H1 (cell line): ENCODE results near the gene LMTK2. TPM values are rescaled to one million over a fixed set of nuclear protein-coding genes. Genes with fewer than 3 reads are reported as not detected.

Experiments
- ASH2L ChIP-seq: fragments of 200-600, 300-600 bp; sonication (generic); IDR thresholded peaks from one replicate; pipeline ENCODE4 v1.7.1; 2017; ENCODE audit warnings: low read length
- ATF2 ChIP-seq: IDR thresholded peaks from 2 replicates; pipeline ENCODE4 v1.6.1; 2012; ENCODE audit warnings: low read length, inconsistent platforms
- BACH1 ChIP-seq: IDR thresholded peaks from 2 replicates; pipeline ENCODE4 v1.6.1; 2012; ENCODE audit warnings: low read length, improper control_type of control experiment
- BRCA1 ChIP-seq: IDR thresholded peaks from 2 replicates; pipeline ENCODE4 v1.6.1; 2012; ENCODE audit warnings: low read depth, low read length, improper control_type of control experiment
- CHD2 ChIP-seq: IDR thresholded peaks from 2 replicates; pipeline ENCODE4 v1.6.1; 2012; ENCODE audit warnings: low read length, improper control_type of control experiment
- CREB1 ChIP-seq: IDR thresholded peaks from 2 replicates; pipeline ENCODE4 v1.6.1; 2012; ENCODE audit warnings: inconsistent platforms
- CTBP2 ChIP-seq: IDR thresholded peaks from 2 replicates; pipeline ENCODE4 v1.7.0; 2011; ENCODE audit warnings: borderline replicate concordance, mild to moderate bottlenecking, moderate library complexity, mixed read lengths, low read length; ENCODE audit not compliant: insufficient read depth, insufficient read length
- EGR1 ChIP-seq: IDR thresholded peaks from 2 replicates; pipeline ENCODE4 v1.6.1; 2011; ENCODE audit warnings: low read depth, low read length, borderline replicate concordance
- JUN ChIP-seq: IDR thresholded peaks from 2 replicates; pipeline ENCODE4 v1.6.1; 2011; ENCODE audit warnings: low read depth, mild to moderate bottlenecking, improper control_type of control experiment, low read length
- KDM4A ChIP-seq: IDR thresholded peaks from one replicate; pipeline ENCODE4 v1.7.1; 2012; ENCODE audit warnings: low read depth, mild to moderate bottlenecking, moderate library complexity, low read length, inconsistent platforms; ENCODE audit not compliant: severe bottlenecking
- NRF1 ChIP-seq: IDR thresholded peaks from 2 replicates; pipeline ENCODE4 v1.6.1; 2011; ENCODE audit warnings: mild to moderate bottlenecking, low read depth, low read length, improper control_type of control experiment
- POLR2A ChIP-seq, 2 experiments: IDR thresholded peaks; 1 replicate in 1 of 2; 2 replicates in 1 of 2; pipeline ENCODE4 v1.6.1; 2011; ENCODE audit warnings: low read depth in 2 of 2, low read length in 2 of 2, mild to moderate bottlenecking in 2 of 2; ENCODE audit errors: control extremely low read depth in 1 of 2
- POLR2AphosphoS5 ChIP-seq: IDR thresholded peaks from 2 replicates; pipeline ENCODE4 v1.6.1; 2011; ENCODE audit warnings: low read depth, low read length
- RBBP5 ChIP-seq: IDR thresholded peaks from 2 replicates; pipeline ENCODE4 v1.7.1; 2012; ENCODE audit warnings: low read depth, mild to moderate bottlenecking, inconsistent platforms, low read length, moderate library complexity, borderline replicate concordance
- RNF2 ChIP-seq: fragments of 200-900, 300-1000 bp; sonication (generic); IDR thresholded peaks from 2 replicates; pipeline ENCODE4 v1.7.1; 2016; ENCODE audit warnings: borderline replicate concordance, low read depth, mild to moderate bottlenecking, antibody characterized with exemption, low read length; ENCODE audit not compliant: poor library complexity, severe bottlenecking; ENCODE audit errors: missing control alignments
- SAP30 ChIP-seq: fragments of 300-600 bp; sonication (generic); IDR thresholded peaks from 2 replicates; pipeline ENCODE4 v1.7.1; 2012; ENCODE audit warnings: low read length, moderate library complexity, mild to moderate bottlenecking, inconsistent platforms; ENCODE audit not compliant: insufficient read depth, insufficient replicate concordance
- SIN3A ChIP-seq, 2 experiments: IDR thresholded peaks in 1 of 2; conservative IDR thresholded peaks in 1 of 2; 2 replicates each; pipeline ENCODE4 v1.6.1; 2011 to 2012; ENCODE audit warnings: low read length in 2 of 2, improper control_type of control experiment in 1 of 2, low read depth in 1 of 2, mild to moderate bottlenecking in 1 of 2
- SP1 ChIP-seq: IDR thresholded peaks from 2 replicates; pipeline ENCODE4 v1.6.1; 2011; ENCODE audit warnings: low read depth, low read length
- SP2 ChIP-seq: IDR thresholded peaks from 2 replicates; pipeline ENCODE4 v1.6.1; 2012; ENCODE audit warnings: mild to moderate bottlenecking, low read length, inconsistent platforms
- SP4 ChIP-seq: IDR thresholded peaks from 2 replicates; pipeline ENCODE4 v1.6.1; 2012; ENCODE audit warnings: low read length, inconsistent platforms
- TAF1 ChIP-seq: IDR thresholded peaks from 2 replicates; pipeline ENCODE4 v1.6.1; 2011; ENCODE audit warnings: mild to moderate bottlenecking, low read depth, low read length
- TEAD4 ChIP-seq: IDR thresholded peaks from 2 replicates; pipeline ENCODE4 v1.6.1; 2012; ENCODE audit warnings: low read depth, low read length, inconsistent platforms, mixed read lengths
- polyA plus RNA-seq, 7 experiments: library from polyadenylated mRNA; depleted of rRNA in 3 of 7; stranded (reverse) in 5 of 7; unstranded in 2 of 7; fragments of >200 nt in 5 of 7; fragments of 200-250 nt in 2 of 7; gene quantifications; 1 replicate in 5 of 7; 2 replicates in 1 of 7; 4 replicates in 1 of 7; pipeline versions ENCODE4 v1.2.1 to v1.2.3, GENCODE V29; 2011 to 2013; ENCODE audit warnings: missing spikeins in 2 of 7, mixed read lengths in 2 of 7
- total RNA-seq: library from RNA; stranded (reverse); fragmentation: NEBNext Ultra II Directional; extraction: Animal tissue kit (Norgen Biotek cat#: 25700); gene quantifications from 2 replicates; pipeline ENCODE4 v1.2.1, GENCODE V29; 2021

Gene LMTK2
- total and polyA plus RNA-seq, 2 of the 8 experiments (the other 6 are each of a cell fraction or from before 2014, with no cell fraction given): 9.7 to 30.7 TPM

GRCh38 chr7:98251601-98252424, 145.2 kb downstream of the LMTK2 start, which contains the start of gene TECPR1 (continued):
- TF ChIP-seq CTBP2: no peak
- TF ChIP-seq NRF1: no peak
- peak; percentile 77 for TF ChIP-seq ASH2L
- peak; percentile 52 for TF ChIP-seq BRCA1
- peak; percentile 72 for TF ChIP-seq CHD2
- peak in 1 of 2 experiments; percentile 48; a peak in 1 of 3 replicates for TF ChIP-seq POLR2A (IDR thresholded peaks at IDR 0.05; ENCODE audit: control extremely low read depth in 1 of 2, low read depth in 2 of 2, low read length in 2 of 2)
- TF ChIP-seq SP4: 0 out of 2 replicates have a peak, but pooled peaks have one; percentile 64
- no peak for TF ChIP-seq ATF2
- 0 out of 2 replicates have a peak, but pooled peaks have one; percentile 5 for TF ChIP-seq BACH1
- TF ChIP-seq RNF2: no peak
- 0 out of 2 replicates have a peak, but pooled peaks have one; percentile 28 for TF ChIP-seq POLR2AphosphoS5
- TF ChIP-seq TEAD4: peak; percentile 37; the same call in 1 of the 2 replicates
- peak; percentile 82 for TF ChIP-seq CREB1
- peak; percentile 83 for TF ChIP-seq SP1
- peak; percentile 76; the same call in 1 of the 2 replicates for TF ChIP-seq RBBP5
- peak; percentile 96 for TF ChIP-seq KDM4A
- peak; percentile 5; the same call in 1 of the 2 replicates for TF ChIP-seq TAF1
- TF ChIP-seq SAP30: peak; percentile 97
- TF ChIP-seq JUN: no peak
- peak; percentile 27; the same call in 1 of the 2 replicates for TF ChIP-seq SP2
- peak; percentile 52 to 84; a peak in 3 of 4 replicates for TF ChIP-seq SIN3A (conservative IDR thresholded peaks at IDR 0.05 in 1 of 2, IDR thresholded peaks at IDR 0.05 in 1 of 2; ENCODE audit: low read depth in 1 of 2, low read length in 2 of 2)
- TF ChIP-seq EGR1: 0 out of 2 replicates have a peak, but pooled peaks have one; percentile 9
